Tibial nerve (tissue), 4 donors: ENCODE results near the gene SIPA1.

Experiments used
- EP300 ChIP-seq, 2 donors: sonication (generic); formaldehyde crosslinking; IDR thresholded peaks; one replicate each; pipeline ENCODE4 v1.6.1; 2017; ENCODE audit warnings: antibody characterized with exemption in 2 of 2, mild to moderate bottlenecking in 1 of 2
- POLR2A ChIP-seq, 2 donors: fragments of 450-650 bp; IDR thresholded peaks; one replicate each; pipeline ENCODE4 v1.6.1; 2017; ENCODE audit warnings: antibody characterized with exemption in 2 of 2, mild to moderate bottlenecking in 2 of 2, moderate library complexity in 2 of 2
- TF ChIP-seq, protein P1 (sequence below), 5 experiments: fragments of 200-600 bp in 3 of 5; fragments of 450-650 bp in 2 of 5; sonication (generic) in 3 of 5; IDR thresholded peaks; one replicate each; pipeline ENCODE4 v1.5.1; 2016 to 2019; ENCODE audit warnings: antibody characterized with exemption in 5 of 5, mild to moderate bottlenecking in 3 of 5, moderate library complexity in 2 of 5

GRCh38 chr11:65641297-65642013, 3.6 kb downstream of the SIPA1 start:
- TF ChIP-seq POLR2A (IDR thresholded peaks at IDR 0.05) (no peak), EP300 (IDR thresholded peaks at IDR 0.05) (no peak)
- TF ChIP-seq, protein P1, sequence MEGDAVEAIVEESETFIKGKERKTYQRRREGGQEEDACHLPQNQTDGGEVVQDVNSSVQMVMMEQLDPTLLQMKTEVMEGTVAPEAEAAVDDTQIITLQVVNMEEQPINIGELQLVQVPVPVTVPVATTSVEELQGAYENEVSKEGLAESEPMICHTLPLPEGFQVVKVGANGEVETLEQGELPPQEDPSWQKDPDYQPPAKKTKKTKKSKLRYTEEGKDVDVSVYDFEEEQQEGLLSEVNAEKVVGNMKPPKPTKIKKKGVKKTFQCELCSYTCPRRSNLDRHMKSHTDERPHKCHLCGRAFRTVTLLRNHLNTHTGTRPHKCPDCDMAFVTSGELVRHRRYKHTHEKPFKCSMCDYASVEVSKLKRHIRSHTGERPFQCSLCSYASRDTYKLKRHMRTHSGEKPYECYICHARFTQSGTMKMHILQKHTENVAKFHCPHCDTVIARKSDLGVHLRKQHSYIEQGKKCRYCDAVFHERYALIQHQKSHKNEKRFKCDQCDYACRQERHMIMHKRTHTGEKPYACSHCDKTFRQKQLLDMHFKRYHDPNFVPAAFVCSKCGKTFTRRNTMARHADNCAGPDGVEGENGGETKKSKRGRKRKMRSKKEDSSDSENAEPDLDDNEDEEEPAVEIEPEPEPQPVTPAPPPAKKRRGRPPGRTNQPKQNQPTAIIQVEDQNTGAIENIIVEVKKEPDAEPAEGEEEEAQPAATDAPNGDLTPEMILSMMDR (IDR thresholded peaks at IDR 0.05): no peak
